HFFc6 (cell line): ENCODE measurements around the gene NRP2. TPM values are rescaled to one million over a fixed set of nuclear protein-coding genes. Genes with fewer than 3 reads are reported as not detected.

Source experiments
- DNase-seq: peaks from one replicate; pipeline ENCODE4 v3.0.0-alpha.2; 2018
- H3K27ac Mint-ChIP-seq: 2 replicates; pipeline ENCODE4 v1.8.0; 2020; ENCODE audit warnings: mild to moderate bottlenecking, mixed read lengths
- H3K27me3 Mint-ChIP-seq: 2 replicates; pipeline ENCODE4 v1.8.0; 2021; ENCODE audit warnings: mild to moderate bottlenecking, moderate library complexity, mixed read lengths; ENCODE audit not compliant: insufficient read depth
- H3K36me3 Mint-ChIP-seq: 2 replicates; pipeline ENCODE4 v1.8.0; 2021; ENCODE audit warnings: low read depth, mixed read lengths
- H3K4me1 Mint-ChIP-seq: 2 replicates; pipeline ENCODE4 v1.8.0; 2020; ENCODE audit warnings: low read depth, mixed read lengths
- H3K4me3 Mint-ChIP-seq: 2 replicates; pipeline ENCODE4 v1.8.0; 2020; ENCODE audit warnings: mild to moderate bottlenecking, moderate library complexity, mixed read lengths
- H3K9me3 Mint-ChIP-seq: 2 replicates; pipeline ENCODE4 v1.8.0; 2020; ENCODE audit warnings: mild to moderate bottlenecking, mixed read lengths
- CTCF ChIP-seq: fragments of 200-600 bp; sonication (generic); IDR thresholded peaks from 2 replicates; pipeline ENCODE4 v1.5.0; 2021; ENCODE audit warnings: antibody characterized with exemption, mild to moderate bottlenecking
- total RNA-seq, 6 experiments: library from RNA; stranded (reverse); fragmentation: NEBNext Ultra II Directional; extraction: Animal tissue kit (Norgen Biotek cat#: 25700); gene quantifications; 2 replicates in 1 of 6; 3 replicates in 5 of 6; pipeline ENCODE4 v1.2.3, GENCODE V29; 2021

The NRP2 gene
- total RNA-seq, 6 experiments from 2014 or later, result 11.8 to 25.1 (median 21.4) TPM

- Mint-ChIP-seq H3K27ac (no peak overlapping the region; the same call in 1 of the 2 replicates), H3K4me3 (no peak overlapping the region), H3K36me3 (no peaks in the 10 kb centered on the region), H3K9me3 (no peaks in the 10 kb centered on the region), H3K4me1 (peaks cover 59% of the 10 kb centered on the region), H3K27me3 (peaks cover 1% of the 10 kb centered on the region)
- no peak for DNase-seq
- TF ChIP-seq CTCF, result no peak
Measured at GRCh38 chr2:205709319-205709718, 27.0 kb downstream of the NRP2 start.

GRCh38 chr2:205712508-205712907 is 30.2 kb downstream of the NRP2 start:
- no peak overlapping the region for H3K4me3 Mint-ChIP-seq
- H3K4me1 Mint-ChIP-seq, result peaks cover 46% of the 10 kb centered on the region
- DNase-seq, result peak; percentile 50
- H3K27me3 Mint-ChIP-seq, result no peaks in the 10 kb centered on the region; the same call in 1 of the 2 replicates
- TF ChIP-seq CTCF, result no peak
- H3K27ac Mint-ChIP-seq, result peak overlapping the region; percentile 4; the same call in 1 of the 2 replicates
- 0 out of 2 replicates have a peak, but pooled peaks cover under 1% of the 10 kb centered on the region for H3K36me3 Mint-ChIP-seq
- H3K9me3 Mint-ChIP-seq, result no peaks in the 10 kb centered on the region

- Mint-ChIP-seq H3K9me3 (no peaks in the 10 kb centered on the region), H3K36me3 (0 out of 2 replicates have a peak, but pooled peaks cover 5% of the 10 kb centered on the region), H3K27ac (no peak overlapping the region), H3K4me1 (peaks cover 40% of the 10 kb centered on the region), H3K4me3 (no peak overlapping the region), H3K27me3 (no peaks in the 10 kb centered on the region; the same call in 1 of the 2 replicates)
- TF ChIP-seq CTCF, result no peak
- DNase-seq, result no peak
Measured at GRCh38 chr2:205713086-205713485, 30.8 kb downstream of the NRP2 start.

GRCh38 chr2:205714058-205714776 is 31.9 kb downstream of the NRP2 start:
- Mint-ChIP-seq H3K4me3 (no peak overlapping the region), H3K36me3 (0 out of 2 replicates have a peak, but pooled peaks cover 5% of the 10 kb centered on the region), H3K27ac (no peak overlapping the region; the same call in 1 of the 2 replicates), H3K27me3 (no peaks in the 10 kb centered on the region; the same call in 1 of the 2 replicates), H3K4me1 (peaks cover 33% of the 10 kb centered on the region), H3K9me3 (no peaks in the 10 kb centered on the region)
- TF ChIP-seq CTCF, result no peak
- no peak for DNase-seq

- 0 out of 2 replicates have a peak, but pooled peaks cover 5% of the 10 kb centered on the region for H3K36me3 Mint-ChIP-seq
- H3K4me3 Mint-ChIP-seq, result no peak overlapping the region
- H3K4me1 Mint-ChIP-seq, result peaks cover 33% of the 10 kb centered on the region
- DNase-seq, result no peak
- no peak overlapping the region; the same call in 1 of the 2 replicates for H3K27ac Mint-ChIP-seq
- no peak for TF ChIP-seq CTCF
- H3K27me3 Mint-ChIP-seq, result no peaks in the 10 kb centered on the region; the same call in 1 of the 2 replicates
- no peaks in the 10 kb centered on the region for H3K9me3 Mint-ChIP-seq
Measured at GRCh38 chr2:205714789-205715720, 32.8 kb downstream of the NRP2 start.
